HG03064 (cell line): Measurements from ENCODE around the gene CNFN.

Experiments used
- ATAC-seq: cut with Tn5 transposase; IDR thresholded peaks from one replicate; pipeline ENCODE4 v1.9.1; 2021; ENCODE audit warnings: low read depth; ENCODE audit not compliant: unreplicated experiment

CNFN gene

GRCh38 chr19:42389899-42390298 is at the start of gene CNFN:
Gene CNFN, minus strand, starts transcription at chr19:42390297. Its CDS starts 1,260 bp downstream, at chr19:42389037.
- no peak for ATAC-seq

- no peak for ATAC-seq
These were observed 45.9 kb upstream of the CNFN start for GRCh38 chr19:42436006-42436405.

GRCh38 chr19:42435316-42435715 is 45.2 kb upstream of the CNFN start:
- no peak for ATAC-seq

- ATAC-seq, result no peak
These were observed 43.6 kb upstream of the CNFN start for GRCh38 chr19:42433503-42434260.

- no peak for ATAC-seq
These were observed 41.4 kb upstream of the CNFN start for GRCh38 chr19:42431486-42431885.

- ATAC-seq, result no peak
These were observed 38.6 kb upstream of the CNFN start for GRCh38 chr19:42428676-42429075.

- ATAC-seq, result no peak
These were observed 37.2 kb upstream of the CNFN start, which contains the start of gene LIPE for GRCh38 chr19:42427313-42427712. Gene LIPE, minus strand, starts transcription at chr19:42427388. Its CDS starts 239 bp downstream, at chr19:42427149.

GRCh38 chr19:42426643-42427042 is 36.5 kb upstream of the CNFN start:
- no peak for ATAC-seq

GRCh38 chr19:42424712-42425131 is 34.6 kb upstream of the CNFN start:
- ATAC-seq, result no peak

GRCh38 chr19:42424345-42424707 is 34.2 kb upstream of the CNFN start:
- no peak for ATAC-seq

- ATAC-seq, result peak; percentile 84
These were observed 33.6 kb upstream of the CNFN start for GRCh38 chr19:42423462-42424344.

GRCh38 chr19:42422901-42423461 is 32.9 kb upstream of the CNFN start:
- ATAC-seq, result peak; percentile 29

- peak; percentile 12 for ATAC-seq
These were observed 32.2 kb upstream of the CNFN start for GRCh38 chr19:42422092-42422900.

- no peak for ATAC-seq
These were observed 31.5 kb upstream of the CNFN start for GRCh38 chr19:42421591-42422031.

- no peak for ATAC-seq
These were observed 31.0 kb upstream of the CNFN start for GRCh38 chr19:42421101-42421500.

- no peak for ATAC-seq
These were observed 30.0 kb upstream of the CNFN start for GRCh38 chr19:42420055-42420544.

GRCh38 chr19:42419309-42419708 is 29.2 kb upstream of the CNFN start:
- no peak for ATAC-seq

GRCh38 chr19:42412661-42413076 is 22.6 kb upstream of the CNFN start:
- ATAC-seq, result no peak

- ATAC-seq, result no peak
These were observed 22.1 kb upstream of the CNFN start for GRCh38 chr19:42412227-42412626.

GRCh38 chr19:42411581-42412178 is 21.6 kb upstream of the CNFN start:
- no peak for ATAC-seq
